Measurements from ENCODE around the gene CEP120.

Gene CEP120

DNA sequence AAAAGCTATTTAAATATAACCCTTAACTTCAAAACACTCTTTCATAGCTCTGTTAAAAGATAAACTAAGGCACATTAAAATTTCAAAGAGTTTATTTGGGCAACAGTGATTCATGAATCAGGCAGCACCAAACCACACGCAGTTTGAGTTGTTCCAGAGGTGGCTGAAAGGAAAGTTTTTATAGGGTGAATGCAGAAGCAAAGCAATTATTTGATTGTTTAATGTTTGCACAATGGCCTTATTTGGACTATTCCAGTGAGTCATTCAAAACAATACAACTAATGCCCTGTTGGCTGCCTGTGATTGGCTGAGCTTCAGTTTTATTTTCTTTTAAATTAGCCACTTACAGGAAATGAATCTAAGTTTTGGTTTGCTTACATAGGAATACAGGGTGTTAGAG, 125.3 kb downstream of the CEP120 start:
- no peak for DNase-seq

DNA sequence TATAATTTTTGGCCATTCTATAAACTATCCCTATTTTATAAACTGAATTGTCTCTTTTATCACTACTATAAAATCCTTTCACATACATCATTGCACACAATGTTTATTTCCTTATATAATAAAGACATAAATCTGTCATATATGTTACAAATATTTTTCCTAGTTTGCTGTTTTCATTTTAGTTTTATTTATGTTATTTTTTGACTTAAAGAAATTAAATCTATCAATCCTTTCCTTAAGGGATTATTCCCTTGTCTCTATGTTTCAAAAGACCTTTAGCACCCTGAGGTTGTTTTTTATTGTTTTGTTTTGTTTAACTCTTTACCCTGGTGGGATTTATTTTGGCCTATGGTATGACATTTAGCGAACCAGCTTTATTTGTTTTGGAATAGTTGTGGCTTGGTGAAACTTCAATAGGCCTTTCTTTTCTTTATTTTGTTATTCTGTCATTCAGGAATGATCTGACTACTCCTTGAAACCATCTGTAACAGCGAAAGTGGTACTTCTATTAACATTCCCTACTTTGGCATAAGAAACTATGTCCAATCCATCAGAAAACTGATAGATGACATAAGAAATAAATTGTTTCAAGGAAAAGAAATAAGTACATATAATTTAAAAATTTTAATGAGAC, 125.9 kb downstream of the CEP120 start:
- DNase-seq = no peak
